HepG2 (cell line): Measurements from ENCODE around the gene TTC31. TPM values are rescaled to one million over a fixed set of nuclear protein-coding genes. Genes with fewer than 3 reads are reported as not detected.

Experiments used
- CAMTA2 ChIP-seq: sonication (generic); formaldehyde crosslinking; IDR thresholded peaks from 2 replicates; pipeline ENCODE4 v1.4.0; 2020; ENCODE audit warnings: mild to moderate bottlenecking, missing genetic modification reagents, borderline replicate concordance
- CREB1 ChIP-seq, 2 experiments: fragments of 450-650 bp in 1 of 2; IDR thresholded peaks; 2 replicates each; pipeline ENCODE4 v1.6.1; 2016 to 2017; ENCODE audit warnings: control low read depth in 1 of 2, mild to moderate bottlenecking in 1 of 2, missing compliant biosample characterization in 1 of 2, missing genetic modification characterization in 1 of 2
- HDAC6 ChIP-seq: fragments of 200-600 bp; sonication (generic); IDR thresholded peaks from 2 replicates; pipeline ENCODE4 v1.7.0; 2017; ENCODE audit warnings: mild to moderate bottlenecking, antibody characterized with exemption, low read length, low read depth
- JUND ChIP-seq: sonication (generic); formaldehyde crosslinking; IDR thresholded peaks from 2 replicates; pipeline ENCODE4 v1.8.0; 2022; ENCODE audit warnings: mild to moderate bottlenecking, missing genetic modification reagents
- MAFG ChIP-seq: sonication (generic); formaldehyde crosslinking; IDR thresholded peaks from 2 replicates; pipeline ENCODE4 v1.5.1; 2020; ENCODE audit warnings: mild to moderate bottlenecking, missing genetic modification reagents
- NR3C1 ChIP-seq: sonication (generic); formaldehyde crosslinking; IDR thresholded peaks from 2 replicates; pipeline ENCODE4 v1.4.0; 2020; ENCODE audit warnings: missing genetic modification reagents
- SATB2 ChIP-seq: sonication (generic); formaldehyde crosslinking; IDR thresholded peaks from 2 replicates; pipeline ENCODE4 v1.5.0; 2020; ENCODE audit warnings: missing genetic modification reagents
- SMAD1 ChIP-seq: sonication (generic); formaldehyde crosslinking; IDR thresholded peaks from 2 replicates; pipeline ENCODE4 v1.4.0; 2020; ENCODE audit warnings: missing genetic modification reagents, low read depth, mild to moderate bottlenecking, borderline replicate concordance
- SMARCC2 ChIP-seq: fragments of 450-650 bp; IDR thresholded peaks from 2 replicates; pipeline ENCODE4 v1.6.1; 2017; ENCODE audit warnings: antibody characterized with exemption, mild to moderate bottlenecking
- TCF7L2 ChIP-seq: IDR thresholded peaks from 2 replicates; pipeline ENCODE4 v1.6.1; 2011; ENCODE audit warnings: mild to moderate bottlenecking, low read depth, low read length, moderate library complexity
- ZFP82 ChIP-seq: sonication (generic); formaldehyde crosslinking; IDR thresholded peaks from 2 replicates; pipeline ENCODE4 v1.5.1; 2020; ENCODE audit warnings: mild to moderate bottlenecking, missing genetic modification reagents, borderline replicate concordance
- ZNF224 ChIP-seq: sonication (generic); formaldehyde crosslinking; IDR thresholded peaks from 2 replicates; pipeline ENCODE4 v1.5.0; 2020; ENCODE audit warnings: mild to moderate bottlenecking, missing genetic modification reagents
- ZNF292 ChIP-seq: sonication (generic); formaldehyde crosslinking; IDR thresholded peaks from 2 replicates; pipeline ENCODE4 v1.8.1; 2022; ENCODE audit warnings: mild to moderate bottlenecking, low read depth, missing genetic modification reagents, borderline replicate concordance
- ZNF605 ChIP-seq: sonication (generic); formaldehyde crosslinking; IDR thresholded peaks from 2 replicates; pipeline ENCODE4 v1.8.0; 2022; ENCODE audit warnings: mild to moderate bottlenecking, missing genetic modification reagents
- ZNF7 ChIP-seq: IDR thresholded peaks from 2 replicates; pipeline ENCODE4 v1.6.1; 2016; ENCODE audit warnings: missing biosample characterization, missing genetic modification reagents
- ZNF703 ChIP-seq: sonication (generic); formaldehyde crosslinking; IDR thresholded peaks from 2 replicates; pipeline ENCODE4 v1.5.1; 2020; ENCODE audit warnings: missing genetic modification reagents, mild to moderate bottlenecking, moderate library complexity, borderline replicate concordance
- ZNF761 ChIP-seq: sonication (generic); formaldehyde crosslinking; conservative IDR thresholded peaks from 2 replicates; pipeline ENCODE4 v1.4.0; 2020; ENCODE audit warnings: mild to moderate bottlenecking, missing genetic modification reagents
- ZNF83 ChIP-seq: sonication (generic); formaldehyde crosslinking; IDR thresholded peaks from 2 replicates; pipeline ENCODE4 v1.4.0; 2020; ENCODE audit warnings: missing genetic modification reagents, mild to moderate bottlenecking, borderline replicate concordance
- ZNF891 ChIP-seq: sonication (generic); formaldehyde crosslinking; IDR thresholded peaks from 2 replicates; pipeline ENCODE4 v1.5.0; 2020; ENCODE audit warnings: mild to moderate bottlenecking, missing genetic modification reagents
- ZSCAN29 ChIP-seq: sonication (generic); formaldehyde crosslinking; conservative IDR thresholded peaks from 2 replicates; pipeline ENCODE4 v1.4.0; 2020; ENCODE audit warnings: mild to moderate bottlenecking, missing genetic modification reagents
- polyA plus RNA-seq, 8 experiments: library from polyadenylated mRNA; depleted of rRNA in 3 of 8; stranded (reverse) in 7 of 8; unstranded in 1 of 8; fragments of >200 nt; fragmentation: Illumina TruSeq in 4 of 8; extraction: Trizol in 4 of 8; gene quantifications; 2 replicates each; pipeline versions ENCODE4 v1.2.1 to v1.2.3, GENCODE V29; 2011 to 2016; ENCODE audit warnings: low read depth in 4 of 8, missing spikeins in 1 of 8, mixed read lengths in 1 of 8; ENCODE audit not compliant: insufficient read depth in 1 of 8
- total RNA-seq, 5 experiments: library from RNA; depleted of rRNA; stranded (reverse); fragments of >200 nt; fragmentation: Illumina TruSeq; extraction: Trizol; gene quantifications; 2 replicates each; pipeline ENCODE4 v1.2.3, GENCODE V29; 2016; ENCODE audit warnings: low read depth in 1 of 5
- TF ChIP-seq, protein P1 (sequence below): IDR thresholded peaks from 2 replicates; pipeline ENCODE4 v1.6.1; 2016; ENCODE audit warnings: low read depth, missing genetic modification reagents, missing compliant biosample characterization
- TF ChIP-seq, protein P2 (sequence below), 2 experiments: sonication (generic) in 1 of 2; formaldehyde crosslinking in 1 of 2; IDR thresholded peaks; 2 replicates each; pipeline versions ENCODE4 v1.5.1 to v1.6.1; 2011 to 2020; ENCODE audit warnings: borderline replicate concordance in 1 of 2, low read depth in 1 of 2, low read length in 1 of 2, mild to moderate bottlenecking in 1 of 2, missing genetic modification reagents in 1 of 2, moderate library complexity in 1 of 2

TTC31 gene
- total and polyA plus RNA-seq, 2 of the 13 experiments (the other 11 are each of a cell fraction or from before 2014, with no cell fraction given), result 28.3 to 39.5 TPM

GRCh38 chr2:74496997-74497776 is 14.3 kb downstream of the TTC31 start (continued):
- TF ChIP-seq, protein P1, sequence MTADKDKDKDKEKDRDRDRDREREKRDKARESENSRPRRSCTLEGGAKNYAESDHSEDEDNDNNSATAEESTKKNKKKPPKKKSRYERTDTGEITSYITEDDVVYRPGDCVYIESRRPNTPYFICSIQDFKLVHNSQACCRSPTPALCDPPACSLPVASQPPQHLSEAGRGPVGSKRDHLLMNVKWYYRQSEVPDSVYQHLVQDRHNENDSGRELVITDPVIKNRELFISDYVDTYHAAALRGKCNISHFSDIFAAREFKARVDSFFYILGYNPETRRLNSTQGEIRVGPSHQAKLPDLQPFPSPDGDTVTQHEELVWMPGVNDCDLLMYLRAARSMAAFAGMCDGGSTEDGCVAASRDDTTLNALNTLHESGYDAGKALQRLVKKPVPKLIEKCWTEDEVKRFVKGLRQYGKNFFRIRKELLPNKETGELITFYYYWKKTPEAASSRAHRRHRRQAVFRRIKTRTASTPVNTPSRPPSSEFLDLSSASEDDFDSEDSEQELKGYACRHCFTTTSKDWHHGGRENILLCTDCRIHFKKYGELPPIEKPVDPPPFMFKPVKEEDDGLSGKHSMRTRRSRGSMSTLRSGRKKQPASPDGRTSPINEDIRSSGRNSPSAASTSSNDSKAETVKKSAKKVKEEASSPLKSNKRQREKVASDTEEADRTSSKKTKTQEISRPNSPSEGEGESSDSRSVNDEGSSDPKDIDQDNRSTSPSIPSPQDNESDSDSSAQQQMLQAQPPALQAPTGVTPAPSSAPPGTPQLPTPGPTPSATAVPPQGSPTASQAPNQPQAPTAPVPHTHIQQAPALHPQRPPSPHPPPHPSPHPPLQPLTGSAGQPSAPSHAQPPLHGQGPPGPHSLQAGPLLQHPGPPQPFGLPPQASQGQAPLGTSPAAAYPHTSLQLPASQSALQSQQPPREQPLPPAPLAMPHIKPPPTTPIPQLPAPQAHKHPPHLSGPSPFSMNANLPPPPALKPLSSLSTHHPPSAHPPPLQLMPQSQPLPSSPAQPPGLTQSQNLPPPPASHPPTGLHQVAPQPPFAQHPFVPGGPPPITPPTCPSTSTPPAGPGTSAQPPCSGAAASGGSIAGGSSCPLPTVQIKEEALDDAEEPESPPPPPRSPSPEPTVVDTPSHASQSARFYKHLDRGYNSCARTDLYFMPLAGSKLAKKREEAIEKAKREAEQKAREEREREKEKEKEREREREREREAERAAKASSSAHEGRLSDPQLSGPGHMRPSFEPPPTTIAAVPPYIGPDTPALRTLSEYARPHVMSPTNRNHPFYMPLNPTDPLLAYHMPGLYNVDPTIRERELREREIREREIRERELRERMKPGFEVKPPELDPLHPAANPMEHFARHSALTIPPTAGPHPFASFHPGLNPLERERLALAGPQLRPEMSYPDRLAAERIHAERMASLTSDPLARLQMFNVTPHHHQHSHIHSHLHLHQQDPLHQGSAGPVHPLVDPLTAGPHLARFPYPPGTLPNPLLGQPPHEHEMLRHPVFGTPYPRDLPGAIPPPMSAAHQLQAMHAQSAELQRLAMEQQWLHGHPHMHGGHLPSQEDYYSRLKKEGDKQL (CRISPR knock-in tag), result no peak
- TF ChIP-seq HDAC6 (no peak), TCF7L2 (no peak), ZNF605 (CRISPR knock-in tag) (peak; percentile 47; the same call in 1 of the 2 replicates), SMAD1 (CRISPR knock-in tag) (no peak), JUND (CRISPR knock-in tag) (no peak), ZFP82 (no peak), ZNF891 (CRISPR knock-in tag) (no peak), MAFG (CRISPR knock-in tag) (no peak), ZNF703 (CRISPR knock-in tag) (no peak), ZSCAN29 (0 out of 2 replicates have a peak, but pooled peaks have one; percentile 58), NR3C1 (CRISPR knock-in tag) (no peak), SATB2 (CRISPR knock-in tag) (no peak), ZNF224 (no peak; the same call in 1 of the 2 replicates), ZNF292 (CRISPR knock-in tag) (no peak), ZNF7 (CRISPR knock-in tag) (no peak), ZNF761 (CRISPR knock-in tag) (peak; percentile 49; the same call in 1 of the 2 replicates), CREB1 (IDR thresholded peaks at IDR 0.05) (no peak), CREB1 (CRISPR knock-in tag; IDR thresholded peaks at IDR 0.05) (0 out of 2 replicates have a peak, but pooled peaks have one; percentile 46), SMARCC2 (no peak), CAMTA2 (CRISPR knock-in tag) (peak; percentile 72; the same call in 1 of the 2 replicates), ZNF83 (CRISPR knock-in tag) (no peak)
- TF ChIP-seq, protein P2, sequence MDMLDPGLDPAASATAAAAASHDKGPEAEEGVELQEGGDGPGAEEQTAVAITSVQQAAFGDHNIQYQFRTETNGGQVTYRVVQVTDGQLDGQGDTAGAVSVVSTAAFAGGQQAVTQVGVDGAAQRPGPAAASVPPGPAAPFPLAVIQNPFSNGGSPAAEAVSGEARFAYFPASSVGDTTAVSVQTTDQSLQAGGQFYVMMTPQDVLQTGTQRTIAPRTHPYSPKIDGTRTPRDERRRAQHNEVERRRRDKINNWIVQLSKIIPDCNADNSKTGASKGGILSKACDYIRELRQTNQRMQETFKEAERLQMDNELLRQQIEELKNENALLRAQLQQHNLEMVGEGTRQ (IDR thresholded peaks at IDR 0.05; ENCODE audit: low read depth, low read length), result no peak
- TF ChIP-seq, protein P2 (CRISPR knock-in tag; IDR thresholded peaks at IDR 0.05; ENCODE audit: borderline replicate concordance), result no peak
